ENCODE data around the gene TERT. TPM values are rescaled to one million over a fixed set of nuclear protein-coding genes. Genes with fewer than 3 reads are reported as not detected.

Gene TERT
- total and polyA plus RNA-seq, 2 donors (not counting 1 experiment from before 2014, with no cell fraction given) = 0.24 to 0.39 TPM

- H3K27me3 Mint-ChIP-seq = peaks cover 11% of the 10 kb centered on the region
- POLR2A ChIA-PET = no interaction called here
- Histone ChIP-seq H2AFZ (ENCODE audit: insufficient read depth, low read depth, low read length, poor library complexity, severe bottlenecking) (no peak overlapping the region), H3K27ac (ENCODE audit: low read length in 2 of 2) (no peak overlapping the region), H3K36me3 (replicated peaks in 1 of 2; ENCODE audit: control extremely low read depth in 1 of 2, control insufficient read depth in 1 of 2, extremely low read depth in 1 of 2, insufficient read depth in 2 of 2, low read length in 1 of 2) (no peaks in the 10 kb centered on the region), H4K20me1 (ENCODE audit: control insufficient read depth, insufficient read depth, low read length, poor library complexity, severe bottlenecking) (no peaks in the 10 kb centered on the region), H3K4me1 (ENCODE audit: control insufficient read depth in 2 of 2, insufficient read depth in 2 of 2, low read length in 2 of 2) (peaks cover 11% of the 10 kb centered on the region in 2 donors), H3K27me3 (replicated peaks in 1 of 4; ENCODE audit: control extremely low read depth in 1 of 4, control insufficient read depth in 3 of 4, insufficient read depth in 4 of 4, low read length in 3 of 4) (peaks cover 0 to 10% (median 0%) of the 10 kb centered on the region in 4 experiments), H3K79me2 (ENCODE audit: control insufficient read depth, insufficient read depth, low read length) (no peaks in the 10 kb centered on the region), H3K4me2 (replicated peaks; ENCODE audit: low read depth, low read length, poor library complexity, severe bottlenecking) (no peak overlapping the region), H3K9me3 (ENCODE audit: control extremely low read depth in 1 of 3, control insufficient read depth in 2 of 3, insufficient read depth in 1 of 3, low read length in 2 of 3) (peaks cover 0 to 9% (median 0%) of the 10 kb centered on the region in 3 donors), H3K4me3 (ENCODE audit: control extremely low read depth in 1 of 5, extremely low read depth in 1 of 5, insufficient read depth in 1 of 5, low read depth in 2 of 5, low read length in 4 of 5) (no peak overlapping the region), H3K9ac (ENCODE audit: low read length) (no peak overlapping the region)
- 95% methylated on average over 29 of the region's 30 CpGs for WGBS (ENCODE audit: insufficient coverage)
- H3K4me3 Mint-ChIP-seq = no peak overlapping the region
- TF ChIP-seq EZH2 (IDR thresholded peaks at IDR 0.05; ENCODE audit: borderline replicate concordance, insufficient read depth, low read depth, low read length, poor library complexity, severe bottlenecking) (no peak), CTCF (IDR thresholded peaks at IDR 0.05) (no peak)
- H3K27ac Mint-ChIP-seq = no peak overlapping the region
- intact Hi-C loops (cut with micrococcal nuclease) = no loop called here
- H3K9me3 Mint-ChIP-seq (ENCODE audit: insufficient read depth) = peaks cover 2% of the 10 kb centered on the region
- DNase-seq (no peak), ATAC-seq (ENCODE audit: low read depth) (no peak)
- CTCF ChIA-PET = no interaction called here
- H3K4me1 Mint-ChIP-seq = peaks cover 15% of the 10 kb centered on the region
These were observed 1.9 kb downstream of the TERT start for GRCh38 chr5:1292846-1293415.

GRCh38 chr5:1292139-1292538, 2.7 kb downstream of the TERT start:
- Histone ChIP-seq H2AFZ (ENCODE audit: insufficient read depth, low read depth, low read length, poor library complexity, severe bottlenecking) (no peak overlapping the region), H3K4me2 (replicated peaks; ENCODE audit: low read depth, low read length, poor library complexity, severe bottlenecking) (no peak overlapping the region), H3K4me1 (ENCODE audit: control insufficient read depth in 2 of 2, insufficient read depth in 2 of 2, low read length in 2 of 2) (peaks cover 11% of the 10 kb centered on the region in 2 donors), H3K27ac (ENCODE audit: low read length in 2 of 2) (no peak overlapping the region), H3K4me3 (ENCODE audit: control extremely low read depth in 1 of 5, extremely low read depth in 1 of 5, insufficient read depth in 1 of 5, low read depth in 2 of 5, low read length in 4 of 5) (no peak overlapping the region), H3K79me2 (ENCODE audit: control insufficient read depth, insufficient read depth, low read length) (no peaks in the 10 kb centered on the region), H4K20me1 (ENCODE audit: control insufficient read depth, insufficient read depth, low read length, poor library complexity, severe bottlenecking) (no peaks in the 10 kb centered on the region), H3K36me3 (replicated peaks in 1 of 2; ENCODE audit: control extremely low read depth in 1 of 2, control insufficient read depth in 1 of 2, extremely low read depth in 1 of 2, insufficient read depth in 2 of 2, low read length in 1 of 2) (no peaks in the 10 kb centered on the region), H3K9me3 (ENCODE audit: control extremely low read depth in 1 of 3, control insufficient read depth in 2 of 3, insufficient read depth in 1 of 3, low read length in 2 of 3) (peaks cover 0 to 9% (median 1%) of the 10 kb centered on the region in 3 donors), H3K9ac (ENCODE audit: low read length) (no peak overlapping the region), H3K27me3 (replicated peaks in 1 of 4; ENCODE audit: control extremely low read depth in 1 of 4, control insufficient read depth in 3 of 4, insufficient read depth in 4 of 4, low read length in 3 of 4) (peaks cover 0 to 10% (median 0%) of the 10 kb centered on the region in 4 experiments)
- peaks cover 12% of the 10 kb centered on the region for H3K4me1 Mint-ChIP-seq
- no peak overlapping the region for H3K27ac Mint-ChIP-seq
- intact Hi-C loops (cut with micrococcal nuclease) = no loop called here
- POLR2A ChIA-PET = no interaction called here
- CTCF ChIA-PET = no interaction called here
- peaks cover 11% of the 10 kb centered on the region for H3K27me3 Mint-ChIP-seq
- ATAC-seq (ENCODE audit: low read depth) (no peak), DNase-seq (no peak)
- H3K9me3 Mint-ChIP-seq (ENCODE audit: insufficient read depth) = peaks cover 2% of the 10 kb centered on the region
- no peak overlapping the region for H3K4me3 Mint-ChIP-seq
- 83% methylated on average over 5 of the region's 6 CpGs for WGBS (ENCODE audit: insufficient coverage)
- TF ChIP-seq EZH2 (IDR thresholded peaks at IDR 0.05; ENCODE audit: borderline replicate concordance, insufficient read depth, low read depth, low read length, poor library complexity, severe bottlenecking) = no peak
- TF ChIP-seq CTCF (IDR thresholded peaks at IDR 0.05) = no peak
